GM12864 (cell line): ENCODE data around the gene OTUB2.

ENCODE experiments used
- DNase-seq: peaks from one replicate; pipeline ENCODE4 v3.0.0-alpha.2; 2011; ENCODE audit warnings: low read depth
- H3K4me3 ChIP-seq: 2 replicates; pipeline ENCODE4 v1.5.1; 2011; ENCODE audit warnings: mild to moderate bottlenecking, low read depth, low read length, control low read depth
- TF ChIP-seq, protein P1 (sequence below): IDR thresholded peaks from 2 replicates; pipeline ENCODE4 v1.5.1; 2011; ENCODE audit warnings: low read depth, mild to moderate bottlenecking, moderate library complexity, low read length, control low read depth, inconsistent platforms; ENCODE audit errors: missing control alignments

The OTUB2 gene

DNA sequence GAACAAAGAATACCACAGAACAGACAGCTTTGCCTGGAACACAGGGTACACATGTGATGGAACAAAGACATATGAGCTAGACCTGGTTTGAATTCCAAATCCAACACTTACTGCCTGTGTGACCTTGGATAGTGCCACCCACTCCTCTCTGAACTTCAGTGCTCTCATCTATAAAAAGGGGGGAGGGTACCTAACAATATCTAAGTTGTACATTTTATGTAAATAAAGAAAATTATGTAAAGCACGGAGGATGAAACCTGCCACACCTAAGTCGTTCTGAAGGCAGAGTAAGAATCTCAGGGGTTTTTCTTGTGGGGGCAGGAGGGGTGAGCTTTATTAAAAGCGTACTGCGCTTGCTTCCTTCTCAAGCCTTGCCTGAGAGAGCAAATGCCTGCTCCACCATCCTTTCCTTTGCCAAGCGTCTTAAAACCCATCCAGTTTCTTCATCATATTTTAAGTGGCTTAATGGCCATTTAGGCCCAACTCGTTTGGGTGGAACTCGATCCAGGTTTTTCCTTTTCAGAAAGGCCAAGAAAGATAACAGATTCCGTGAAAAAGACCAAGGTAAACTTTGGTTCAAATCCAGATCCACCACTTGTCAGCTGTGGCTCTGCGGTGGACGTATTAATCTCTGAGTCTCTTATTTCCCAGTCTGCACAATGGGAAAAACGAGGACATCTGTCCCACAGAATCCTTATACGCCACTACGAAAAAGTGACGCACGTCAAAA, 53.9 kb downstream of the OTUB2 start:
- TF ChIP-seq, protein P1, sequence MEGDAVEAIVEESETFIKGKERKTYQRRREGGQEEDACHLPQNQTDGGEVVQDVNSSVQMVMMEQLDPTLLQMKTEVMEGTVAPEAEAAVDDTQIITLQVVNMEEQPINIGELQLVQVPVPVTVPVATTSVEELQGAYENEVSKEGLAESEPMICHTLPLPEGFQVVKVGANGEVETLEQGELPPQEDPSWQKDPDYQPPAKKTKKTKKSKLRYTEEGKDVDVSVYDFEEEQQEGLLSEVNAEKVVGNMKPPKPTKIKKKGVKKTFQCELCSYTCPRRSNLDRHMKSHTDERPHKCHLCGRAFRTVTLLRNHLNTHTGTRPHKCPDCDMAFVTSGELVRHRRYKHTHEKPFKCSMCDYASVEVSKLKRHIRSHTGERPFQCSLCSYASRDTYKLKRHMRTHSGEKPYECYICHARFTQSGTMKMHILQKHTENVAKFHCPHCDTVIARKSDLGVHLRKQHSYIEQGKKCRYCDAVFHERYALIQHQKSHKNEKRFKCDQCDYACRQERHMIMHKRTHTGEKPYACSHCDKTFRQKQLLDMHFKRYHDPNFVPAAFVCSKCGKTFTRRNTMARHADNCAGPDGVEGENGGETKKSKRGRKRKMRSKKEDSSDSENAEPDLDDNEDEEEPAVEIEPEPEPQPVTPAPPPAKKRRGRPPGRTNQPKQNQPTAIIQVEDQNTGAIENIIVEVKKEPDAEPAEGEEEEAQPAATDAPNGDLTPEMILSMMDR: no peak
- peak overlapping the region; percentile 95 for H3K4me3 ChIP-seq
- DNase-seq: no peak

DNA sequence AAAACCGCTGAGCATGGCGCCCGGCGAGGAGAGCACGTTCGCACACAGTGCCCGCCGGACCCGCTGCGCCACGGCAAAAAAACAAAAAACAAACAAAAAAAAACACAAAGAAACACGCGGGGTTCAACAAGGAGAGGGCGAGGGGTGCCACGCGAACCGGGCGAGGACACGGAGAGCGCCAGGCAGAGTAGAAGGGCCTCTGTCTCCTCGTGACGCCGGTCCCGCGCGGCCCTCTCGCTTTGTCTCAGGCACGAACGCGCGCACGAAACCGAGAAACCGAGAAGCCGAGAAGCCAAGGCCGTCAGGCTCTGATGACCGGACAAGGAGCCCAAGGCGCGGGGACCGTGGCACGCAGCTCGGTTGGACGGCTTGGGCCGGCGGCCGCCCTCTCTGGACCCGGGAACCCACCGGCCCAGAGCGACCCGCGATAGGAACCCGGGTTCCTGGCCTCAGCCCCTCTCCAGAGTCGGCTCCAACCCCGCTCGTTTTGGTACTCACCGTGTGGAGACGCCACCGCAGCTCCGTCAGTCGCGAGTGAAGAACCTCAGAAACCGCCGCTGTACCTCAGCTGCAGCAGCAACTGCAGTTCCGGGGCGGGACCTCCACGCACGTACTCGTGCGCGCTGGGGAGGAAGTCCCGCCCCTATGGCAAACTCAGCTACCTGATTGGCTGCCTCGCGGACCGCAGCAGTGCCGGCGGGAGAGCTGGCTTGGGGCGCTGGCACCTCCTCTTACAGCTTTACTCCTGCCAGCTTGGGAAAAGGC, 54.7 kb downstream of the OTUB2 start, which contains the start of the genes DDX24 and IFI27L1:
Gene DDX24, minus strand, starts transcription at position 582 of the 765 bp plus-strand sequence. CDS start 1,460 bp downstream, outside the sequence.
Gene IFI27L1, plus strand, starts transcription at position 690 of the 765 bp plus-strand sequence. CDS start 15,628 bp downstream, outside the sequence.
- DNase-seq: peak; percentile 85
- H3K4me3 ChIP-seq: peak within 1 kb of the TSS; percentile 95
- TF ChIP-seq, protein P1: no peak

DNA sequence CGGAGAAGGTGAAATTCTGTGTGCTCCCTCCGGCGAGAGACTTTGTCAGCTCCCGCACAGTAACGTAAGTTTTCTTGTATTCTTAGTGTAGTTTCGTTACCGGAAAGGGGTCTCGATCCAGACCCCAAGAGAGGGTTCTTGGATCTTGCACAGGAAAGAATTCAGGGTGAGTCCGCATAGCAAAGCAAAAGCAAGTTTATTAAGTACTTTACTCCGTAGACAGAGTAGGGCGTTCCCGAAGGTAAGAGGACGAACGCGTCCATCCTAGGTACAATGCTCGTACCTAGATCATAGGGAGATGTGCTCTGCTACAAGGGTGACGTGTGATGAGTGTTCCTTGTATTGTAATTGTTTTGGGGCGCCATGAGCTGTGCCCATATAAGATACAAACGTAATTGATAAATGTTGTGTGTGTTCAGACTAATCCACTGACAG, 55.3 kb downstream of the OTUB2 start:
- no peak for DNase-seq
- peak overlapping the region; percentile 95 for H3K4me3 ChIP-seq
- TF ChIP-seq, protein P1: no peak

DNA sequence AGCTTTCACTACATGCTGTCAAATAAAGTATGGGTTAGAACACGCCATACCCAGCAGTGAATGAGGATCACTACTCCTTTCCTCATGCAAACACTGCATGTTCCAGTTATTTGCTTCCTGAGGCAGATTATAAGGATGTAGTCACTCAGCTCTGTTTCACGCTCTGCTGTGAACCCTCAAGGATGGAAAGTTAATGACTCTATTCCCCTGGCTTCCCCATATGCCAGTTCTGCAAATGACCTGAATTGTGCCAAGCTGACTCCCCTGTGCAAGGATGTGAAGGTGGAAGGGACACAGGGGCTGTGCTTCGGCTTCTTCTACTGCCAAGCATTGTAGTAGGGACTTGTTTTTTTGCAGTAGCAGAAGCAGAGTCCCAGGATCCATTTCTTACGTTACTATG, 61.8 kb downstream of the OTUB2 start:
- DNase-seq: no peak
- TF ChIP-seq, protein P1: no peak
- H3K4me3 ChIP-seq: no peak overlapping the region

- H3K4me3 ChIP-seq: no peak overlapping the region
- TF ChIP-seq, protein P1: no peak
- no peak for DNase-seq
Observed at GRCh38 chr14:94088516-94088915, 62.4 kb downstream of the OTUB2 start.

DNA sequence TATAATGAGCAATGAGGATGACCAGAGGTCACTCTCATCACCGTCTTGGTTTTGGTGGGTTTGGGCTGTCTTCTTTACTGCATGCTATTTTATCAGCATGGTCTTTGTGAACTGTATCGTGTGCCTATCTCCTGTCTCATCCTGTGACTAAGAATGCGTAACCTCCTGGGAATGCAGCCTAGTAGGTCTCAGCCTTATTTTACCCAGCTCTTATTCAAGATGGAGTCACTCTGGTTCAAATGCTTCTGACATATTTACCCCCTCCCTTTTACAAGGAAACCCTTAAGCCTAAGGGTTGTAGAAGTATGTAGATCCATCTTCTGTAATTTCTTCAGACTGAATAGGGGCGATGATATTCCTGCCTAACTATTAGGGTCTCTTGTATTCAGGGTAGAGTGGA, 63.3 kb downstream of the OTUB2 start:
- H3K4me3 ChIP-seq: no peak overlapping the region
- TF ChIP-seq, protein P1: no peak
- no peak for DNase-seq

GRCh38 chr14:94093418-94093817, 67.3 kb downstream of the OTUB2 start:
- DNase-seq: no peak
- TF ChIP-seq, protein P1: no peak

More at GRCh38 chr14:94093418-94093817, 67.3 kb downstream of the OTUB2 start:
- H3K4me3 ChIP-seq: no peak overlapping the region
